GM18907 (cell line): ENCODE results near the gene CCDC30.

Experiments used
- ATAC-seq: cut with Tn5 transposase; IDR thresholded peaks from one replicate; pipeline ENCODE4 v1.9.1; 2021; ENCODE audit warnings: mild to moderate bottlenecking, moderate library complexity; ENCODE audit not compliant: unreplicated experiment

CCDC30 gene

DNA sequence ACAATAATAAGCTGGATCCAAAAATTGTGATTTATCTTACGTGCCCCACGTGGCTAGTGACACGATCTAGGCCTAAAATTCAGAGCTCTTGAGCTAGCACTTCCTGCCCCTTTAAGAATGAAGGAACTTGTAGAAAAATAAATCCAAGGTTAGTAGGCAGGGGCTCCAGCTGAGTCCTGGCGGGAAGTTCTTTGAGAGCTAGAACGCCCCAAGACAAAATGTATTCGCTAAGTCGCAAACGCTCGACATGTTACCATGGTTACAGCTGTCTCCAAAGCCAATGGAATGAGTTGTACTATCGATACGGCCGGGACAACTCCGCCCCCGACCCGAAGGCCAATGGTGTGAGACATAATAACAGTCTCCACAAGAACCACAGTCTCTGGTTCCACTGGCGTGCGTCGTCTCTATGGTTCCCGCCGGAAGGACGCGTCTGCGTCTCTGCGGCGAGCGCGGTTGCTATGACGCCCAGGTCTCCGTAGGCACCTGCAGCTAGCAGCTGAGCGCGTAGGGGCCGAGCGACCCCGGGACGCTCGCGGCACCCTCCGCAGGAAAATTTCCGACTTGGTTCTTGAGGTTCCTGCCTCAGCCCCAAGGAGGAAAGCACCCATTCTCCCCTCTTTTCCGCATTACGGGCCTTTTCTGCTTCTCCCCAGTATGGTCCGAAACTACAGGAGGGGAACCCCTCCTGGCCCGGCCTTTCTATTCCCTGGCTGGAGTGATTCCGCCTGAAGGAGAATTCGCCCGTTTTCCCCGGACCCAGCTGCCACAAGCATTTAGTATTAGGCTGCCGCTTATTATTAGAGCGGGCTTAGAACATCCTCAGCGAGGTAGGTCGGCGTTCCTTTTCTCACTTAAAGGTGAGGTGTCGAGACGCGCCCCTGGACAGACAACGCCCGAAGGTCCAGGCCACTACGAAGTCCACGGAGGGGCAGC is at the start of gene CCDC30:
CCDC30 (plus strand) TSS at position 459 of the 936 bp plus-strand sequence. CDS start 17,266 bp downstream, outside the sequence.
- peak; percentile 97 for ATAC-seq

- no peak for ATAC-seq
These were observed 48.3 kb upstream of the CCDC30 start for GRCh38 chr1:42414551-42415496.

DNA sequence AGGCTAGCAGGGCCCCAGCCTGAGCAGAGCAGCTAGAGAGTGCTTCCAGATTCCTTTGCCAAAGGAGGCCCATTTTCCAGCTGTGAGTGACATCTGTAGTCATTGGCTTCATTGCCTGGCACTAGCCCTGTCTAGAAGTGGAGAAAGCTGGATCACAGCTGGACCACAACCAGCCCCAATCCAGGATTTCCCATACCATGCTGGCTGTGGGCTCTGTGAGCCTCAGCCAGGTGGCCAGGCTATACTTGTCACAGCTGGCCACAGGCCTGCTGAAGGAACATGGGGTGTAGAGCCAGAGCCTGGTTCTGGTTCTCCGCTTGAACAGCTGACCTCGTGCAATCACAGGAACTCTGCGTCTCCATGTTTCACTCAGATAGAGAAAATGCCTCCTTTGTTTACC is 45.9 kb upstream of the CCDC30 start:
- ATAC-seq = no peak

DNA sequence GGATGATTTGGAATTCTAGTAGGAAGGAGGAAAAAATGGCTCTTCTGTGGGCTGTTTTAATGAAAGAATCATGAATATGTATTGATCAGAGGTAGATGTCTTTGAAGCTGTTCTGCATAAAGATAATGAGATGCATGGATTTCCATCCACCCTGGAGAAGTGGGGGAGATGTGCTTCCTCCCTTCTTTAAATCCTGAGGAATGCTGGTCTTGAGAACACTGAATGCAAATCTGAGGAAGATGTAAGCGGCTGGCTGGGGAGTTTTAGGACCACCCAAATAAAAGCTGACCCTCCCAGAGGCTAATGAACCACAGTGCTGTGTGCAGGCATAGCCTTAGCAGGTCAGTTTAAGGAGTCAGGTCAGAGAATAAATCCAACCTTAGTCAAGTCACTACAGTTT is 44.6 kb upstream of the CCDC30 start:
- ATAC-seq = no peak

GRCh38 chr1:42419126-42419821 is 43.8 kb upstream of the CCDC30 start:
- ATAC-seq = no peak

DNA sequence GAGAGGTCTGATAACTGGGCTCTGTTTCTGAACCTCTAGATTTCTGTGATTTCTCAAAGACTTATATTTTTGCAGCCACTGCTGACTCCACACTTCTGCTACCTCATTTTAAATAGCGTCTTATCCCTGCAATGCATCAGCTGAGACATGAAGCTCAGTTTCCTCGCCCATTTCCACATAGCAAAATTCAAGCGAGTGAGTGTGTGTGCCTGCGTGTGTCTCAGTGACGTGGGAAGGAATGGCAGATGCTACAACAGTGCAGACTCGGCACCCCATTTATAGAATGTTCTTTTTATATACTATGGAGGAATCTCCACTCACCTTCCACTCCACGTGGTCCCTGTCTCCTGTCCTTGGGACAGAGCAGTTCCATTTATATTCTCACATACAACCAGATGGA is 43.0 kb upstream of the CCDC30 start:
- ATAC-seq = no peak

GRCh38 chr1:42420911-42421585 is 42.0 kb upstream of the CCDC30 start:
- no peak for ATAC-seq

- no peak for ATAC-seq
These were observed 40.3 kb upstream of the CCDC30 start for GRCh38 chr1:42422737-42423136.

- no peak for ATAC-seq
These were observed 39.4 kb upstream of the CCDC30 start for GRCh38 chr1:42423681-42424080.

DNA sequence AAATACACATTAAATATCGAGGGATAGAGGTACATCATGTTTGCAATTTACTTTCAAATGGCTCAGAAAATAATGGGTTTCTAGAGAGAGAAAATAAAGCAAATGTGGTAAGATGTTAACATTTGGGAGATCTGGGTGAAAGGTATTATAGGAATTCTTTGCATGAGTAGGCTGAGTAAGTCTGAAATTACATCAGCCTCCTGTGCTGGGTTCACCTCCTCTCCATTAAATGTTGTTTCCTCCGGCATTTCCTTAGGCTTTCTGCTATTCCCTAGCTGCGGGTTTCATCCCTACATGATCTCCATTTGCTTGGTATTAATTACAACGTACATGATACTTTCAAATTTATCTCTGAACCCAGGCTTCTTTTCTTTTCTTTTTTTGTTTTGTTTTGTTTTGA is 38.9 kb upstream of the CCDC30 start:
- ATAC-seq = no peak

GRCh38 chr1:42427240-42427639 is 35.8 kb upstream of the CCDC30 start:
- no peak for ATAC-seq

DNA sequence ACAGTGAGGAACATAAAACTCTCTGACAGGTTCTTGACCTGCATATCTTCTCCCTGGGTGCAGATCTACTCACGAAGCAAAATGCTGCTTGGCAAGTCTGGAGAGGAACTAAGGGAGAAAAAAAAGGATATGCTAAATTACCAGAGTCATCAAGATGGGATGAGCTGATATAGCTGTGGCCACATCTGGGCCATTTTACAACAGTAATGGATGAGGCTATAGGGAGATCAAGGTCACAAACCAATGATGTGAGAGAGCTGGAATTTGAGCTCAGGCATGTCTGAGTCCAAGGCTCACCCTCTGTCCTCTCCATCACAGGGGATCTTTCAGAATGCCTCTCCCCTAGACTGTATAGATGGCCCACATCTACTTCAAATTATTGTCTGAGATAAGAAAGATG is 33.5 kb upstream of the CCDC30 start:
- ATAC-seq = no peak

GRCh38 chr1:42430286-42431135 is 32.6 kb upstream of the CCDC30 start:
- no peak for ATAC-seq

DNA sequence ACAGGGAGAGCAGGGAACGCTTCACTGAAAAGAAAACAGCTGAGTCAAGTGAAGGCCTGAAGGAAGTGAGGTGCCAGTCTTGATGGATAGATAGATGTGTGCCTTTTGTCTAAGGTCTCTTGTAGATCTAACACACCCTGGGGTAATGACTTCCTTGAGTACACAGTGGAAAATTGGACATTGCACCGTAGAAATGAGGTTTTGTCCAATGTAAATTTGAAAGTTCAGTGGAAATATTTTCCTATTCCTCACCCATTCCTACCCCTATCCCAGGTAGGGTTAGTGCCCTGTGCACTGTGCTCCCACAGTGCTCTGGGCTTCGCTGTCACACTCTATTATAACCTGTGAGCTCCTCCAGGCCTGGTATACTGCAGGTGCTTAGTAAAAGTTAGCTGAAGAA is 31.6 kb upstream of the CCDC30 start:
- no peak for ATAC-seq

DNA sequence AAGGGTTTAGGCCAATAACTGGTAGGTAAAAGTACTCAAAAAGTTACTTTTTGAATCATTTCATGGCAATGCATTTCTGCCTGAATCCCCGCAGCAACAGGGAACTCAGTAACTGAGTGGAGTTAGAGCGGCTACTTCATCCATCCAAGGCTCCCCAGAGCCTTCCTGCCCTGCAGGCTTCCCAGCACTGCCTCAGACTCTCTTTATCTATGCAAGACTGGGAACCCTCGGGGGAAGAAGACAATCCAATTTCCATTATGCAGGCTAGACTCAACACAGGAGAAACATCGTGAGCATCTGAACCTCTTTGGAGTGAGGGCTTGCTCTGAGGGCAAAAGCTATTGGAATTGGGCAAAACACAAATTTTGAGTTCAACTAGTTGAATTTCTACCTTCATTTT is 30.4 kb upstream of the CCDC30 start:
- no peak for ATAC-seq

GRCh38 chr1:42433369-42433768 is 29.7 kb upstream of the CCDC30 start:
- no peak for ATAC-seq

- ATAC-seq = no peak
These were observed 28.7 kb upstream of the CCDC30 start for GRCh38 chr1:42434340-42434739.

- ATAC-seq = no peak
These were observed 23.1 kb upstream of the CCDC30 start for GRCh38 chr1:42439940-42440339.

- ATAC-seq = no peak
These were observed 20.4 kb upstream of the CCDC30 start for GRCh38 chr1:42442662-42443061.

DNA sequence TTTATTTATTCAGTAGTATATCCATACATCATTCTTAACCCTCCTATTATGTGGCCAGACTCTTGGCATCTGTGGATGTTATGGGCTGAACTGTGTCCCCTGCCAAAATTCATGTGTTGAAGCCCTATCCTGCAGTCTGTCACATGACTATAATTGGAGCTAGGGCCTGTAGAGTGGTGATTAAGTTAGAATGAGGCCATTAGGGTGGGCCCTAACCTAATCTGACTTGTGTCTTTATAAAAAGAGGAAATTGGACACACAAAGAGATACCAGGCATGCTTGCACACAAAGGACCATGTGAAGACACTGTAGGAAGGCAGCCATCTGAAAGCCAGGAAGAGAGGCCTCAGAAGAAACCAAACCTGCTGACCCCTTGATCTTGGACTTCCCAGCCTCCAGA is 13.8 kb upstream of the CCDC30 start:
- ATAC-seq = no peak
